ENCODE data around the gene ADAMTS3. TPM values are rescaled to one million over a fixed set of nuclear protein-coding genes. Genes with fewer than 3 reads are reported as not detected.
A peak's percentile ranks its signal among the peaks of the same experiment; 100 is the strongest.

ADAMTS3 gene
- not detected for total RNA-seq

DNA sequence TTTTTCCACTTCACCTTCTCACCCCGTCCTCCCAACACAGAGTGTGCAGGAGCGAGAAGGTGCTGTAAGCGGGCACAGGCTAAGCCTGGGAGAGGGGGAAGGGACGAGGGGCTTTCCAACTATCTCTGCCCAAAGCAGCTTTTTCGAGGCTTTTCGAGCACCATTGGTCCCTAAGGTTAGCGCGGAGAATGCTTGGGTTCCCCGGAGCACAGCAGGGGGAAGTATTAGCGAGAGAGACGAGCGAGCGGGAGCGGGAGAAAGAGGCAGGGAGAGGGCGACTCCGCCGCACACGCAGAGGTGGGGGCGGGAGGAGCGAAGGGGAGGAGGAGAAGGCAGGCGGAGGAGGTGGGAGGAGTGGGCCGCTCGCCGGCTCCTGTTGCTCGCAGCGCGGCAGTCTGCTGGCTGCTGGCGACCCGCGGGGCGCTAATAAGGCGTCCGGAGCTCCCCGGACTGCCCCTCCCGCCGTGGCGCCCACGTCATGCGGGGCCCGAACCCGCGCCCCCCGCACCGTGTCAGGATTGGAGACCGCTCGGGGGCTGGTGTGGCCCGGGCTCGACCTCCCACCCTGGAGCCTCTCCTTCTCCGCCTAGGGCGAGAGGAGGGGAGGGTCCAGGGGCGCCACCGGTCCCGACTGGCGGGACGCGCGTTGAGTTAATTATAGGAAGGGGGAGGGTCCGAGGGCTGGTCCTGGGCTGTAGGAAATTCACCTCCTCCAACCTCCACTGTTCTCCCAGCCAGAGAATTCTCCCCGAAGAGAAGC is at the start of gene ADAMTS3:
Gene ADAMTS3 (minus strand): TSS at position 263 of the 760 bp plus-strand sequence. CDS start 459 bp downstream, outside the sequence.
- Mint-ChIP-seq H3K4me3 (peak within 1 kb of the TSS; percentile 86 to 90), H3K9me3 (no peaks in the 10 kb centered on the region), H3K36me3 (ENCODE audit: insufficient read depth in 2 of 2) (peaks cover 0 to 3% of the 10 kb centered on the region in 2 donors), H3K27me3 (ENCODE audit: low read depth) (peaks cover 49% of the 10 kb centered on the region), H3K4me1 (ENCODE audit: low read depth) (peaks cover 23% of the 10 kb centered on the region), H3K27ac (no peak within 1 kb of the TSS)
- DNase-seq (peak; percentile 3 to 12), ATAC-seq (replicated peaks in 1 of 2) (peak; percentile 49 to 52)

- Mint-ChIP-seq H3K27me3 (ENCODE audit: low read depth) (no peaks in the 10 kb centered on the region), H3K36me3 (ENCODE audit: insufficient read depth in 2 of 2) (no peaks in the 10 kb centered on the region), H3K9me3 (peaks cover under 1 to 5% of the 10 kb centered on the region in 2 donors), H3K4me1 (ENCODE audit: low read depth) (no peaks in the 10 kb centered on the region), H3K4me3 (no peak overlapping the region), H3K27ac (no peak overlapping the region)
- no peak for ATAC-seq (replicated peaks in 1 of 2)
- DNase-seq: no peak
Measured at GRCh38 chr4:72613959-72614358, 44.9 kb upstream of the ADAMTS3 start.

- Mint-ChIP-seq H3K4me3 (no peak overlapping the region), H3K36me3 (ENCODE audit: insufficient read depth in 2 of 2) (peaks cover 0 to 1% of the 10 kb centered on the region in 2 donors), H3K4me1 (ENCODE audit: low read depth) (no peaks in the 10 kb centered on the region), H3K27me3 (ENCODE audit: low read depth) (no peaks in the 10 kb centered on the region), H3K27ac (no peak overlapping the region), H3K9me3 (peaks cover 0 to 4% of the 10 kb centered on the region in 2 donors)
- ATAC-seq (replicated peaks in 1 of 2): no peak
- DNase-seq: no peak
Measured at GRCh38 chr4:72606751-72607150, 37.7 kb upstream of the ADAMTS3 start.

GRCh38 chr4:72604324-72604723 is 35.3 kb upstream of the ADAMTS3 start:
- Mint-ChIP-seq H3K27ac (no peak overlapping the region), H3K36me3 (ENCODE audit: insufficient read depth in 2 of 2) (peaks cover 0 to 1% of the 10 kb centered on the region in 2 donors), H3K9me3 (peaks cover 0 to 4% of the 10 kb centered on the region in 2 donors), H3K27me3 (ENCODE audit: low read depth) (no peaks in the 10 kb centered on the region), H3K4me3 (no peak overlapping the region), H3K4me1 (ENCODE audit: low read depth) (no peaks in the 10 kb centered on the region)
- ATAC-seq (replicated peaks in 1 of 2) (no peak), DNase-seq (no peak)

GRCh38 chr4:72602396-72603376 is 33.7 kb upstream of the ADAMTS3 start:
- DNase-seq (no peak), ATAC-seq (replicated peaks in 1 of 2) (no peak)
- Mint-ChIP-seq H3K27me3 (ENCODE audit: low read depth) (no peaks in the 10 kb centered on the region), H3K36me3 (ENCODE audit: insufficient read depth in 2 of 2) (peaks cover 0 to 1% of the 10 kb centered on the region in 2 donors), H3K4me3 (no peak overlapping the region), H3K27ac (no peak overlapping the region), H3K4me1 (ENCODE audit: low read depth) (no peaks in the 10 kb centered on the region), H3K9me3 (peaks cover 0 to 4% of the 10 kb centered on the region in 2 donors)

DNA sequence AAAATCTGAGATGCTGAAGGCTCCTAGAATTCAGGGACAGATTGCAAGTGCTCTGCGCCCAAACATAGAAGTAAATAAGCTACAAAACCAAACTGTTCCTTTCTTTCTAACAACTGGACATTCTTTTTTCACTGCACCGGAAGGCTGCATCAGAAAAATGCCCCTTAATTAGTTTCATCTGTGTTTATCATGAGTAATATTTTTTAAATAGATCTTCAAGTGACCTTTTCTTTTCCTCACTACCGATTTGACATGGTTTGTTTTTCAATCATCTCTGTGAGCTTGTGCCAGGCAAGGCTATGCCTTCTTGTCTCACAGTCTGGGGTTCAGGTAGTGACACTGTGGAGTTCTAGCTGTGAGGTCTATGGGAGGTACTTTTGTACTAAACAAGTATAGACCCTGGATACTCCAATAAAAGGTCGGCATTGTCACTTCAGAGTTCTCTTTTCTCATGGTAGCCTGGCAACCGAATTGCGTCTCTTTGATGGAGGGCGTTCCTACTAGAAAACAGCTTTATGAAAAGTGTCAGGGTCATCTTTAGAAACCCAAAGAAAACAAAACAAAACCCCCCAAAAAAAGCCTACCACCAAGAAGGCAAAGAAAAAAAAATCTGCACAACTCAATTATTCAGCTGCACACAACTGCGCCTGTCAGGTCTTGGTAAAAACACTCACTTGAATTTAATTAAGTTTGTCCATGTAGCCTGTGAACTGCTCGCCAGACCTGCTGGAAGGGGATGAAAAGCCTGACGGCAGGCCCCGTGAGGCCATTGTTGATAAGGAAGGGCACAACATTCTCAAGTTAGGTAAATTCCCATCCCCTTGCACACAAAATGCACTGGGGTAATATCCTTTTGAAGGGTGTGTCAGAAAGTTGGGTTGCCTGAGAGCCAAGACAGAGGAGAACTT is 22.8 kb upstream of the ADAMTS3 start:
- H3K9me3 Mint-ChIP-seq: peaks cover 3 to 4% of the 10 kb centered on the region in 2 donors
- H3K4me3 Mint-ChIP-seq: no peak overlapping the region
- H3K4me1 Mint-ChIP-seq (ENCODE audit: low read depth): no peaks in the 10 kb centered on the region
- no peak for ATAC-seq (replicated peaks in 1 of 2)
- no peak overlapping the region for H3K27ac Mint-ChIP-seq
- H3K36me3 Mint-ChIP-seq (ENCODE audit: insufficient read depth in 2 of 2): peaks cover 0 to 1% of the 10 kb centered on the region in 2 donors
- H3K27me3 Mint-ChIP-seq (ENCODE audit: low read depth): no peaks in the 10 kb centered on the region
- no peak for DNase-seq

GRCh38 chr4:72587334-72587733 is 18.3 kb upstream of the ADAMTS3 start:
- no peaks in the 10 kb centered on the region for H3K36me3 Mint-ChIP-seq (ENCODE audit: insufficient read depth in 2 of 2)
- no peaks in the 10 kb centered on the region for H3K4me1 Mint-ChIP-seq (ENCODE audit: low read depth)
- H3K9me3 Mint-ChIP-seq: no peaks in the 10 kb centered on the region
- H3K27me3 Mint-ChIP-seq (ENCODE audit: low read depth): no peaks in the 10 kb centered on the region
- no peak for ATAC-seq (replicated peaks in 1 of 2)
- H3K27ac Mint-ChIP-seq: no peak overlapping the region
- DNase-seq: no peak
- H3K4me3 Mint-ChIP-seq: no peak overlapping the region

GRCh38 chr4:72582853-72583252 is 13.8 kb upstream of the ADAMTS3 start:
- ATAC-seq (replicated peaks in 1 of 2) (no peak), DNase-seq (no peak)
- no peaks in the 10 kb centered on the region for H3K4me1 Mint-ChIP-seq (ENCODE audit: low read depth)
- no peaks in the 10 kb centered on the region for H3K36me3 Mint-ChIP-seq (ENCODE audit: insufficient read depth in 2 of 2)
- H3K27me3 Mint-ChIP-seq (ENCODE audit: low read depth): no peaks in the 10 kb centered on the region
- no peak overlapping the region for H3K27ac Mint-ChIP-seq
- H3K9me3 Mint-ChIP-seq: no peaks in the 10 kb centered on the region
- no peak overlapping the region for H3K4me3 Mint-ChIP-seq

DNA sequence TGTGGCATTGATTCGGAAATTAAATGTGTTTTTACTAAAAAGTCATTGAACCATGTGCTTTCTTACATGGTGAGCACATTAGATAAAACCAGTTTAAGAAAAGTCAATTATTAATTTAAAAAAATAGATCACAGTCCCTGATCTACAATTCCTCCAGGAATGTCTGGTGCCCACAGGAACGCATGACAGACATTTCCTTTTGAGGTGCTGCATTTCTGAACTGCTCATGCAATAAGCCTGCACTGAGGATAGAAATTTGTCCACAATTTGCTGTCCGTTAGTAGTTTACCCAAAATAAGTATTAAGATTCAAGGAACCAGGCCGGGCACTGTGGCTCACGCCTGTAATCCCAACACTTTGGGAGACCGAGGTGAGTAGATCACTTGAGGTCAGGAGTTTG is 8.2 kb upstream of the ADAMTS3 start:
- DNase-seq: no peak
- Mint-ChIP-seq H3K4me3 (no peak overlapping the region), H3K4me1 (ENCODE audit: low read depth) (no peaks in the 10 kb centered on the region), H3K27me3 (ENCODE audit: low read depth) (peaks cover under 1% of the 10 kb centered on the region), H3K27ac (no peak overlapping the region), H3K36me3 (ENCODE audit: insufficient read depth in 2 of 2) (no peaks in the 10 kb centered on the region), H3K9me3 (no peaks in the 10 kb centered on the region)
- ATAC-seq (replicated peaks in 1 of 2): no peak

DNA sequence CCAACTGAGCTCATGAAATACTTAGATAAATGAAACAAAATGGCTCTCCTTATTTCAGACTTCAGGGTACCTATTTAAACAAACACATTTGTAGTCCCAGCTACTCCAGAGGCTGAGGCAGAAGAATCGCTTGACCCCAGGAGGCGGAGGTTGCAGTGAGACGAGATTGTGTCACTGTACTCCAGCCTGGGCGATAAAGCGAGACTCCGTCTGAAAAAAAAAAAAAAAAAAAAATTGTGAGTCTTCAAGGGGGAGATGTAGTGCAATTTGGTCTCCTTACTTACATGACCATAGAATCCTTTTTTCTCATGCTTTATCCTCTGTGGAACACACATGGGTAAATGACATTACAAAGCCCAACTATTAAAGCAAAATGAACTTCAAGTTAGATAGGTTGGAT is 2.3 kb upstream of the ADAMTS3 start:
- H3K27ac Mint-ChIP-seq: no peak overlapping the region
- H3K9me3 Mint-ChIP-seq: no peaks in the 10 kb centered on the region
- H3K4me1 Mint-ChIP-seq (ENCODE audit: low read depth): peaks cover 23% of the 10 kb centered on the region
- no peak overlapping the region for H3K4me3 Mint-ChIP-seq
- ATAC-seq (replicated peaks in 1 of 2): no peak
- no peak for DNase-seq
- H3K27me3 Mint-ChIP-seq (ENCODE audit: low read depth): peaks cover 44% of the 10 kb centered on the region
- peaks cover 0 to 3% of the 10 kb centered on the region in 2 donors for H3K36me3 Mint-ChIP-seq (ENCODE audit: insufficient read depth in 2 of 2)

- Mint-ChIP-seq H3K4me3 (peak overlapping the region; percentile 68 to 76), H3K36me3 (ENCODE audit: insufficient read depth in 2 of 2) (peaks cover 0 to 3% of the 10 kb centered on the region in 2 donors), H3K4me1 (ENCODE audit: low read depth) (peaks cover 23% of the 10 kb centered on the region), H3K27ac (no peak overlapping the region), H3K9me3 (no peaks in the 10 kb centered on the region), H3K27me3 (ENCODE audit: low read depth) (peaks cover 49% of the 10 kb centered on the region)
- ATAC-seq (replicated peaks in 1 of 2): no peak
- no peak for DNase-seq
Measured at GRCh38 chr4:72569719-72570235, 756 bp upstream of the ADAMTS3 start.

All from activated T-cell treated with anti-CD3 and anti-CD28 coated beads, Interleukin-2, amount 50 U/mL, for 72 hours (primary cell).